Measurements from ENCODE around the gene PHF8.

DNA sequence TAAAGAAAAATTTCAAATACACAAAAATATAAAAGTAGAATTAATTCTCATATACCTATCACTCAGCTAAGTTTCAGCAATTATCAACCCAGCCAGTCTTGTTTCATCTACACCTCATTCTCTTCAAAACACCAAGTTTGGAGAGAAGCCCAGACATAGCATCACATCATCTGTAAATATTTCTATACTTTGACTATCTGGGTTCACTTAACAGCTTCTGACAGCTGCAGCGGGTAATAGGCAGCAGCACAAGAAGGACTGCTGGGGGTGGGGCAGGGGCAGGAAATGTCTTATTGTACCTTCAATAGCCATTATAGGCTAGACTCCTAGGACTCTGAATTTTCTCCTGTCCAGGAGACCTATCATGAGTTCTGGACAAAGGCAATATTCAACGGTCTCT lies 54.1 kb downstream of the PHF8 start:
- TF ChIP-seq, protein P1, sequence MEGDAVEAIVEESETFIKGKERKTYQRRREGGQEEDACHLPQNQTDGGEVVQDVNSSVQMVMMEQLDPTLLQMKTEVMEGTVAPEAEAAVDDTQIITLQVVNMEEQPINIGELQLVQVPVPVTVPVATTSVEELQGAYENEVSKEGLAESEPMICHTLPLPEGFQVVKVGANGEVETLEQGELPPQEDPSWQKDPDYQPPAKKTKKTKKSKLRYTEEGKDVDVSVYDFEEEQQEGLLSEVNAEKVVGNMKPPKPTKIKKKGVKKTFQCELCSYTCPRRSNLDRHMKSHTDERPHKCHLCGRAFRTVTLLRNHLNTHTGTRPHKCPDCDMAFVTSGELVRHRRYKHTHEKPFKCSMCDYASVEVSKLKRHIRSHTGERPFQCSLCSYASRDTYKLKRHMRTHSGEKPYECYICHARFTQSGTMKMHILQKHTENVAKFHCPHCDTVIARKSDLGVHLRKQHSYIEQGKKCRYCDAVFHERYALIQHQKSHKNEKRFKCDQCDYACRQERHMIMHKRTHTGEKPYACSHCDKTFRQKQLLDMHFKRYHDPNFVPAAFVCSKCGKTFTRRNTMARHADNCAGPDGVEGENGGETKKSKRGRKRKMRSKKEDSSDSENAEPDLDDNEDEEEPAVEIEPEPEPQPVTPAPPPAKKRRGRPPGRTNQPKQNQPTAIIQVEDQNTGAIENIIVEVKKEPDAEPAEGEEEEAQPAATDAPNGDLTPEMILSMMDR (IDR thresholded peaks at IDR 0.05), result no peak
- no peak for TF ChIP-seq POLR2AphosphoS5 (IDR thresholded peaks at IDR 0.05)

Data from breast epithelium (tissue), 3 donors.